ENCODE data around the gene ACSL5. TPM values are rescaled to one million over a fixed set of nuclear protein-coding genes. Genes with fewer than 3 reads are reported as not detected.

ACSL5 gene
- total RNA-seq, 1 experiment from 2014 or later, result not detected

GRCh38 chr10:112471878-112472487, 98.1 kb downstream of the ACSL5 start:
- WGBS (ENCODE audit: extremely low coverage, insufficient read length, low lambda C conversion rate), result no CpG with 5 or more reads among the region's 4 CpGs
- peak; percentile 81 for TF ChIP-seq CTCF (conservative IDR thresholded peaks at IDR 0.05)
- Histone ChIP-seq H2BK120ac (ENCODE audit: low read depth, low read length, poor library complexity, severe bottlenecking) (no peak overlapping the region), H3K9ac (ENCODE audit: extremely low read depth, insufficient read length, low read length) (no peak overlapping the region), H4K91ac (ENCODE audit: insufficient read length, low read depth, low read length) (no peak overlapping the region), H2AFZ (ENCODE audit: low read length) (no peak overlapping the region), H2BK12ac (ENCODE audit: insufficient read length, low read depth, low read length) (no peak overlapping the region), H3K23me2 (ENCODE audit: insufficient read length, low read depth, low read length, poor library complexity, severe bottlenecking) (no peaks in the 10 kb centered on the region), H3K23ac (ENCODE audit: insufficient read length, low read depth, low read length) (no peak overlapping the region), H2BK5ac (ENCODE audit: insufficient read length, low read length) (no peak overlapping the region), H3K79me2 (ENCODE audit: insufficient read depth, low read length) (no peaks in the 10 kb centered on the region), H2BK20ac (ENCODE audit: low read depth, low read length, poor library complexity, severe bottlenecking) (no peak overlapping the region), H3K4me1 (ENCODE audit: insufficient read depth, low read length) (no peaks in the 10 kb centered on the region), H4K5ac (ENCODE audit: insufficient read length, low read depth, low read length) (no peak overlapping the region), H4K20me1 (ENCODE audit: control insufficient read depth, insufficient read depth, insufficient read length) (no peaks in the 10 kb centered on the region), H3K4ac (ENCODE audit: low read depth, low read length) (no peak overlapping the region), H3K27me3 (ENCODE audit: insufficient read depth, low read length) (no peaks in the 10 kb centered on the region), H3K56ac (ENCODE audit: insufficient read length, low read depth, low read length) (no peak overlapping the region), H3K27ac (ENCODE audit: insufficient read length, low read depth, low read length) (no peak overlapping the region), H3K79me1 (ENCODE audit: insufficient read depth, low read depth, low read length, poor library complexity, severe bottlenecking) (no peaks in the 10 kb centered on the region), H3T11ph (ENCODE audit: low read length) (no peak overlapping the region), H2AK5ac (ENCODE audit: insufficient read length, low read length) (no peak overlapping the region), H3K9me3 (ENCODE audit: control insufficient read depth, low read depth, low read length) (no peaks in the 10 kb centered on the region), H3K4me2 (ENCODE audit: insufficient read depth, insufficient read length, low read length) (no peak overlapping the region), H4K8ac (replicated peaks; ENCODE audit: insufficient read length, low read depth, low read length) (no peak overlapping the region), H3K18ac (ENCODE audit: insufficient read length, low read depth, low read length) (no peak overlapping the region), H3K14ac (ENCODE audit: insufficient read depth, low read length) (no peak overlapping the region), H2BK15ac (ENCODE audit: low read depth, low read length) (no peak overlapping the region)
- Mint-ChIP-seq H3K4me3 (no peak overlapping the region), H3K27me3 (ENCODE audit: low read depth) (no peaks in the 10 kb centered on the region), H3K27ac (0 out of 7 replicates have a peak overlapping the region, but pooled peaks of 1 of the 3 experiments have one; percentile 29), H3K4me1 (peaks cover 9% of the 10 kb centered on the region in 2 experiments), H3K9me3 (no peaks in the 10 kb centered on the region), H3K36me3 (ENCODE audit: insufficient read depth in 1 of 3, low read depth in 3 of 3) (peaks cover 0 to 11% (median 0%) of the 10 kb centered on the region in 3 experiments; a peak in 4 of 7 replicates)
- no peak for DNase-seq

Measured in H9 (cell line).